ENCODE results near the gene INHBC. TPM values are rescaled to one million over a fixed set of nuclear protein-coding genes. Genes with fewer than 3 reads are reported as not detected.

Gene INHBC
- polyA plus RNA-seq, 1 of the 3 experiments (the other 2 are of a cell fraction): 0.08 TPM

- no peak overlapping the region for H2AFZ ChIP-seq (ENCODE audit: low read depth)
- H3K9me2 ChIP-seq: no peaks in the 10 kb centered on the region
- peaks cover 26% of the 10 kb centered on the region; the same call in 1 of the 2 replicates for H3K79me2 ChIP-seq (ENCODE audit: insufficient read depth)
- no peaks in the 10 kb centered on the region for H3K27me3 ChIP-seq (ENCODE audit: insufficient read depth)
- no peak for DNase-seq
- peak overlapping the region in 1 of 2 experiments; percentile 80; a peak in 2 of 4 replicates for H3K27ac ChIP-seq (ENCODE audit: low read depth in 2 of 2, low read length in 1 of 2)
- peaks cover 0 to 11% of the 10 kb centered on the region in 2 experiments; a peak in 2 of 4 replicates for H3K4me1 ChIP-seq (ENCODE audit: control insufficient read depth in 1 of 2, insufficient read depth in 2 of 2, low read depth in 1 of 2, low read length in 1 of 2)
- no peaks in the 10 kb centered on the region for H3K9me3 ChIP-seq
- no peaks in the 10 kb centered on the region for H4K20me1 ChIP-seq (ENCODE audit: insufficient read depth)
- no peak for TF ChIP-seq ZBTB33 (IDR thresholded peaks at IDR 0.05; ENCODE audit: borderline replicate concordance, low read depth)
- TF ChIP-seq TCF12 (IDR thresholded peaks at IDR 0.05): 0 out of 2 replicates have a peak, but pooled peaks have one; percentile 34
- TF ChIP-seq YY1 (IDR thresholded peaks at IDR 0.05; ENCODE audit: low read depth): no peak
- no peak for TF ChIP-seq FOXM1 (IDR thresholded peaks at IDR 0.05; ENCODE audit: low read depth)
- no peak for TF ChIP-seq NRF1 (IDR thresholded peaks at IDR 0.05; ENCODE audit: low read depth, low read length)
- no peak for TF ChIP-seq FOXJ3 (CRISPR knock-in tag; IDR thresholded peaks at IDR 0.05)
- no peak for TF ChIP-seq RCOR1 (IDR thresholded peaks at IDR 0.05; ENCODE audit: low read length)
- TF ChIP-seq JUND (IDR thresholded peaks at IDR 0.05): peak; percentile 60
- TF ChIP-seq FOSL2 (IDR thresholded peaks at IDR 0.05; ENCODE audit: borderline replicate concordance, low read depth): peak; percentile 91
- no peak for TF ChIP-seq PBX3 (IDR thresholded peaks at IDR 0.05)
- peak in 1 of 2 experiments; percentile 60; a peak in 1 of 4 replicates for TF ChIP-seq EP300 (IDR thresholded peaks at IDR 0.05; ENCODE audit: borderline replicate concordance in 1 of 2, low read depth in 1 of 2, low read length in 1 of 2)
- peak; percentile 39; the same call in 1 of the 2 replicates for TF ChIP-seq SIN3A (IDR thresholded peaks at IDR 0.05; ENCODE audit: borderline replicate concordance, low read depth, low read length)
- H3K4me2 ChIP-seq: peak overlapping the region; percentile 56
- CTCF ChIA-PET: interaction anchor here (1.5 to 1.8 kb wide), 2 partner anchors 64 to 70 kb away, joined by 3 to 4 read pairs; no protein-coding TSS in a partner anchor
- peak overlapping the region; percentile 20; the same call in 1 of the 2 replicates for H3K9ac ChIP-seq
- no peak overlapping the region for H3K4me3 ChIP-seq (ENCODE audit: low read depth in 2 of 2, low read length in 1 of 2)
- H3F3A ChIP-seq (replicated peaks; ENCODE audit: insufficient read depth): peaks cover 23% of the 10 kb centered on the region
- WGBS (ENCODE audit: low lambda C conversion rate): 9% methylated on average over 3 of the region's 3 CpGs
- peaks cover 0 to 8% of the 10 kb centered on the region in 2 experiments for H3K36me3 ChIP-seq (replicated peaks in 1 of 2; ENCODE audit: control insufficient read depth in 1 of 2, insufficient read depth in 2 of 2, low read length in 1 of 2)
- POLR2A ChIA-PET: no interaction called here
These were observed 45.6 kb upstream of the INHBC start for GRCh38 chr12:57389033-57389432.

GRCh38 chr12:57390174-57390573, 44.4 kb upstream of the INHBC start:
- ChIA-PET CTCF (no interaction called here), POLR2A (no interaction called here)
- peak overlapping the region in 1 of 2 experiments; percentile 80; a peak in 2 of 4 replicates for H3K27ac ChIP-seq (ENCODE audit: low read depth in 2 of 2, low read length in 1 of 2)
- peak overlapping the region; percentile 56; the same call in 1 of the 2 replicates for H3K4me2 ChIP-seq
- no peaks in the 10 kb centered on the region for H3K27me3 ChIP-seq (ENCODE audit: insufficient read depth)
- H3K4me3 ChIP-seq (ENCODE audit: low read depth in 2 of 2, low read length in 1 of 2): no peak overlapping the region
- TF ChIP-seq JUND (IDR thresholded peaks at IDR 0.05): no peak
- no peak for TF ChIP-seq EP300 (IDR thresholded peaks at IDR 0.05; ENCODE audit: borderline replicate concordance in 1 of 2, low read depth in 1 of 2, low read length in 1 of 2)
- TF ChIP-seq FOSL2 (IDR thresholded peaks at IDR 0.05; ENCODE audit: borderline replicate concordance, low read depth): no peak
- no peak for TF ChIP-seq IRF3 (IDR thresholded peaks at IDR 0.05; ENCODE audit: low read depth, low read length)
- TF ChIP-seq SMC3 (IDR thresholded peaks at IDR 0.05; ENCODE audit: low read depth, low read length): no peak
- no peak for TF ChIP-seq USF1 (IDR thresholded peaks at IDR 0.05; ENCODE audit: borderline replicate concordance, low read depth)
- no peak for TF ChIP-seq NRF1 (IDR thresholded peaks at IDR 0.05; ENCODE audit: low read depth, low read length)
- TF ChIP-seq CHD2 (IDR thresholded peaks at IDR 0.05; ENCODE audit: low read length, partially characterized antibody): no peak
- no peak for TF ChIP-seq RFX5 (IDR thresholded peaks at IDR 0.05; ENCODE audit: low read length)
- no peak for TF ChIP-seq GABPA (IDR thresholded peaks at IDR 0.05; ENCODE audit: low read depth)
- H4K20me1 ChIP-seq (ENCODE audit: insufficient read depth): no peaks in the 10 kb centered on the region
- DNase-seq: no peak
- peaks cover 23% of the 10 kb centered on the region for H3F3A ChIP-seq (replicated peaks; ENCODE audit: insufficient read depth)
- H3K9ac ChIP-seq: no peak overlapping the region
- no peak overlapping the region for H2AFZ ChIP-seq (ENCODE audit: low read depth)
- H3K4me1 ChIP-seq (ENCODE audit: control insufficient read depth in 1 of 2, insufficient read depth in 2 of 2, low read depth in 1 of 2, low read length in 1 of 2): peaks cover 0 to 11% of the 10 kb centered on the region in 2 experiments; a peak in 2 of 4 replicates
- WGBS (ENCODE audit: low lambda C conversion rate): 93% methylated on average over 2 of the region's 2 CpGs
- no peaks in the 10 kb centered on the region for H3K9me3 ChIP-seq
- H3K36me3 ChIP-seq (replicated peaks in 1 of 2; ENCODE audit: control insufficient read depth in 1 of 2, insufficient read depth in 2 of 2, low read length in 1 of 2): peaks cover 0 to 18% of the 10 kb centered on the region in 2 experiments
- H3K79me2 ChIP-seq (ENCODE audit: insufficient read depth): peaks cover 26% of the 10 kb centered on the region; the same call in 1 of the 2 replicates
- no peaks in the 10 kb centered on the region for H3K9me2 ChIP-seq
